Measurements from ENCODE around the gene PRSS33.
A peak's percentile ranks its signal among the peaks of the same experiment; 100 is the strongest.

The PRSS33 gene

GRCh38 chr16:2777903-2778629 is 9.3 kb downstream of the PRSS33 start:
- no peak for DNase-seq (ENCODE audit: low read depth in 2 of 2, low spot score in 1 of 2)

- DNase-seq (ENCODE audit: low read depth in 2 of 2, low spot score in 1 of 2), result peak; percentile 74 to 78
Observed at GRCh38 chr16:2777231-2777902, 10.0 kb downstream of the PRSS33 start, which contains the start of gene ELOB. TSS of gene ELOB (minus strand) at chr16:2777280. CDS start at chr16:2777239, 41 bp downstream.

GRCh38 chr16:2776500-2777139 is 10.7 kb downstream of the PRSS33 start:
- DNase-seq (ENCODE audit: low read depth in 2 of 2, low spot score in 1 of 2), result no peak

- no peak for DNase-seq (ENCODE audit: low read depth in 2 of 2, low spot score in 1 of 2)
Observed at GRCh38 chr16:2775765-2776499, 11.4 kb downstream of the PRSS33 start.

- DNase-seq (ENCODE audit: low read depth in 2 of 2, low spot score in 1 of 2), result no peak
Observed at GRCh38 chr16:2775131-2775716, 12.1 kb downstream of the PRSS33 start.

GRCh38 chr16:2774161-2774891 is 13.0 kb downstream of the PRSS33 start:
- no peak for DNase-seq (ENCODE audit: low read depth in 2 of 2, low spot score in 1 of 2)

- no peak for DNase-seq (ENCODE audit: low read depth in 2 of 2, low spot score in 1 of 2)
Observed at GRCh38 chr16:2773188-2773968, 14.0 kb downstream of the PRSS33 start.

GRCh38 chr16:2771496-2772402 is 15.6 kb downstream of the PRSS33 start:
- DNase-seq (ENCODE audit: low read depth in 2 of 2, low spot score in 1 of 2), result no peak

GRCh38 chr16:2770057-2770951 is 17.1 kb downstream of the PRSS33 start:
- no peak for DNase-seq (ENCODE audit: low read depth in 2 of 2, low spot score in 1 of 2)

GRCh38 chr16:2769675-2770056 is 17.7 kb downstream of the PRSS33 start:
- no peak for DNase-seq (ENCODE audit: low read depth in 2 of 2, low spot score in 1 of 2)

- no peak for DNase-seq (ENCODE audit: low read depth in 2 of 2, low spot score in 1 of 2)
Observed at GRCh38 chr16:2769100-2769529, 18.2 kb downstream of the PRSS33 start.

GRCh38 chr16:2768403-2769089 is 18.8 kb downstream of the PRSS33 start:
- DNase-seq (ENCODE audit: low read depth in 2 of 2, low spot score in 1 of 2), result no peak

- DNase-seq (ENCODE audit: low read depth in 2 of 2, low spot score in 1 of 2), result no peak
Observed at GRCh38 chr16:2767891-2768290, 19.5 kb downstream of the PRSS33 start.

- no peak for DNase-seq (ENCODE audit: low read depth in 2 of 2, low spot score in 1 of 2)
Observed at GRCh38 chr16:2767140-2767731, 20.1 kb downstream of the PRSS33 start.

- no peak for DNase-seq (ENCODE audit: low read depth in 2 of 2, low spot score in 1 of 2)
Observed at GRCh38 chr16:2766430-2767139, 20.8 kb downstream of the PRSS33 start.
